HL-60/S4 treated with retinoic acid at 250 ng/mL for 4 days and 3 days (cell line): Measurements from ENCODE around the gene VAPA.

Experiments used
- in situ Hi-C: fragments of 300-500 bp; cut with MboI; formaldehyde crosslinking; loops from 2 replicates; pipeline ENCODE4 v1.7.0; 2022; ENCODE audit warnings: low sequenced_read_pairs

Gene VAPA

DNA sequence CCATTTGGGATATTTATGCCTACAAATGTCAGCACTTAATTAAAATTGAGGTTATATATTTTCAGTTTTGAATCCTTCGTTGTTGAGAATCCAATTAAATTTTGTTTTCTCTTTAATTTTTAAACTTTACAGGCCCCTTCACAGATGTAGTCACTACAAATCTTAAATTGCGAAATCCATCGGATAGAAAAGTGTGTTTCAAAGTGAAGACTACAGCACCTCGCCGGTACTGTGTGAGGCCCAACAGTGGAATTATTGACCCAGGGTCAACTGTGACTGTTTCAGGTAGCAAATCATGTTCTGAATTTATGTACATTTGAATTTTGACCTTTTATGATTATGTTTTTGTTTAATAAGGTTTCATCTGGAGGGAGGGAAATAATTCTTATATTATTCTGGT, 17.9 kb downstream of the VAPA start:
- in situ Hi-C loops, result loop anchor here (25.0 kb wide), 1 partner anchor 94 kb away; no protein-coding TSS in a partner anchor

DNA sequence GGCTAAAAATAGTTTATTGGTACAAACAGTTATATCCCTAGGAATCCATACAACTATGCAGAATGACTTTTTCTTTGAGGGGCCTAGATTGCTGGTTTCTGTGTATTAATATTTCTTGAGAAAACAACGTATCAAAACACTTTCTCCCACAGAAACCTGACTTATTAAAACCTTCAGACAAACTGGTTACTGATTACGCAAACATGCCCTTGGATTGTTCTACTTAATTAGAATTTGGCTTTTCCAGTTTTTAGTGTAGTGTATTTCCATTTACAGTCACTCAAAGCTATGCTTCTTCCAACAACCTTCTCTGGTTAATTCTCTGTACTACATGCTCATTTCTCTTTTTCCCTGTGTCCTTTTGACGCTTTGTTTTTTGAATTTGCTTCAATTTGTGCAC, 20.0 kb downstream of the VAPA start:
- in situ Hi-C loops, result loop anchor here (25.0 kb wide), 1 partner anchor 97 kb away; no protein-coding TSS in a partner anchor

DNA sequence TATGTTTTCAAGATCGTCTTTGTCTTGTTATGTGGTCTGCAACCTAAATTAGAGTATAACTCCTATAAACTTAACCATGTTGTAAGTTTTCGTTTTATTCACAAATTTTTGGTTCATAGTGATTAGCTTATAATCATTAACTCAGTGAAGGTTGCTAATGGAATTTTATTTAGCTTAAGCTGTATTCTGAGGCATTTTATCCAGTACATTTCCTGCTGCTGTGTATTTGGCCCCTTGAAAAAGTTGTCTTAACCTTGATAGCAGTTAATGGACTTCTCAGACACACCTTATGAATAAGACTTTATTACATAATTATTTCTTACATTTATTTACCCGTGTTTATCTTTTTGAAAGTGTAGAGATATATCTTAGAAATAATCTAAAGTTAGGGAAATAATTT, 20.5 kb downstream of the VAPA start:
- in situ Hi-C loops, result loop anchor here (25.0 kb wide), 1 partner anchor 97 kb away; no protein-coding TSS in a partner anchor

DNA sequence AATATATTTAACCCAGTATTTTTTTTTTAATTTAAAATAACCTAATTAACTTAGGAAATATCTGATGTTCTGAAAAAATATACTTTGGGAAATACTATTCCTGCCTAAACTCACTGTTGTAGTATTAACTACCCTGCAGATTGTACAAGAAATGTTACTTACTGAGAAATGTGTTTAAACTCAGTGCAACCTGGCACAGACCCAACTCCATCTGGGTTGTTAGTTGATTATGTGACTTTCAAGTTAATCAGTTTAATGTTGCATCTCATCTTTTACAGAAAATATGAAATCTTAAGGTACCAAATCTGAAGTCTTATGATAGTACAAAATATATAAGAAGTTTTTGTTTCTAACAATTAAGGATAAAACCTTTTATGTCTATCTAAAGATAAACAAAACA, 27.3 kb downstream of the VAPA start:
- in situ Hi-C loops, result loop anchor here (25.0 kb wide), 1 partner anchor 104 kb away; no protein-coding TSS in a partner anchor

DNA sequence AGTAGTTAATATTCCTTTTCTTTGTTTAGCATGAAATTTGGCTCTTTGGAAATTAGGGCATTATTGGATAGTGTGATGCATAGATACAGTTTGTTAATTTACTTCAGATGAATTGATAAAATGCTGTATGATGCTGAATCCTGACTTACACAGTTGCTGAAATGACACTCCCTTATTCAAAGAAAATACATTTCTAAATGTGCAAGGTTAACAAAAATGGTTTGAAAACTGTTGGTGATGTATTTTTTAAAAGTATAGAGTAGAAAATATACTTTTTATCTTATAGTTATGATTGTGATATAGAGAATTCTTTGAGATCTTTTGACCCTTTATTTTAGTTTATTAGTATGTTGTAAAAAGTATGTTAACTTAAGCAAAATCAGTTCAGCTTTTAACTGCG, 27.8 kb downstream of the VAPA start:
- in situ Hi-C loops, result loop anchor here (25.0 kb wide), 1 partner anchor 104 kb away; no protein-coding TSS in a partner anchor

DNA sequence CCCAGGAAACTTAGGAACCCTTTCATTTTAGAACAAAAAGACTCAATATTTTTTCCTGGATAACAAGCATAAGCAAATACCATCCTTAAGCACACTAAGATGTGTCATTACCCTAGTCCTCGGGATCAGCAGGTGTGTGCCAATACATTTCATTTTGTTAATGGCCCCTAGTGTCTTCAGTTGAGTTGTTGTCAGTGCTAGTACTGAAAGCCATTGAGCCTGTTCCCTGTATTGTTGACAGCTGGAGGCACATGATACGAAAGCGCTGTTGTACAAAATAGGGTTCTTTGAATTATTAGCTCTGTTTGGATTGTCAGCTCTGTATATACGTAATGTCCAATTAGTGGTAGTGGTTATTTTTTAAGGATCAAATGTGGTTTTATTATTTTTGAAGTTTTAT, 29.5 kb downstream of the VAPA start:
- in situ Hi-C loops, result loop anchor here (25.0 kb wide), 1 partner anchor 106 kb away; no protein-coding TSS in a partner anchor

DNA sequence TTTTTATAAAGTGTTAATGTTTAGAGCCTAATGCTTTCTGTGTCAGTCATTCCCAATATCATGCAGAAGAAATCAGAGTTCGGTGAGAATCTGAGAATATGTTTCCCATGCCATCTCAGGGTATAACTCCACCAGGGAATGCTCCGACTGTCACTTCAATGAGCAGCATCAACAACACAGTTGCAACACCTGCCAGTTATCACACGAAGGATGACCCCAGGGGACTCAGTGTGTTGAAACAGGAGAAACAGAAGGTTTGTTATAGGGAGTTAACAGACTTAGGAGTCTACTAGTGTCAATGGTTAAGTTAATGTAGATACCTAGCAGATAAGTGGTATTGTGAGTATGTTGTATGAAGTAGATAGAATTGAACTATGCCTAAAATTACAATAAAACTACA, 31.0 kb downstream of the VAPA start:
- in situ Hi-C loops, result loop anchor here (25.0 kb wide), 1 partner anchor 108 kb away; no protein-coding TSS in a partner anchor

DNA sequence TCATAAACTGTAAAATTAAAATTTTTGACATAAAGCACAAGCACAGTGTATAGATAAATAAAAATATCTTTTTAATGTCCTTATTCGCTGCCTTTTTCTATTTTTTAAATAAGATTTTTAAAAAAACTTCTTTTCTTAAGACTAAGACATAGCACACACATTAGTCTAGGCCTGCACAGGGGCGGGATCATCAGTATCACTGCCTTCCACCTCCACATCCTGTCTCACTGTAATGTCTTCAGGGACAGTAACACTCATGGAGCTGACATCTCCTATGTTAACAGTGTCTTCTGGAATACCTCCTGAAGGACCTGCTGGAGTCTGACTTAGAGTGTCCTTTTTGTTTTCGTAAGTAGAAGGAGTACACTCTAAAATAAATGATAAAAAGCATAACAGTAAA, 33.0 kb downstream of the VAPA start:
- in situ Hi-C loops, result loop anchor here (25.0 kb wide), 1 partner anchor 110 kb away; no protein-coding TSS in a partner anchor

DNA sequence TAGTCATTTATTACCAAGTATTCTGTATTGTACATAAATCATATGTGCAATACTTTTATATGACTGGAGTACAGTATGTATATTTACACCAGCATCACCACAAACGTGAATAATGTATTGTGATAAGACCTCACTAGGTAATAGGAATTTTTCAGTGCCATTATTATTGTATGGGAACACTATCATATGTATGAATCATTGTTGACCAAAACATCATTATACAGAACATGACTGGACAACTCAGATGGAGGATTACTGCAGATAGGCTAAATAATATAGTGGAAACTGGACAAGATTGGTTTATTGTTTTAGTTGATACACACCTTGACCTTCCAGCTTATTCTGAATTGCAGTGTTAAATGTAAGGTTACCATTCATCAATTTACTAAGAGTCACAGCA, 33.4 kb downstream of the VAPA start:
- in situ Hi-C loops, result loop anchor here (25.0 kb wide), 1 partner anchor 110 kb away; no protein-coding TSS in a partner anchor

DNA sequence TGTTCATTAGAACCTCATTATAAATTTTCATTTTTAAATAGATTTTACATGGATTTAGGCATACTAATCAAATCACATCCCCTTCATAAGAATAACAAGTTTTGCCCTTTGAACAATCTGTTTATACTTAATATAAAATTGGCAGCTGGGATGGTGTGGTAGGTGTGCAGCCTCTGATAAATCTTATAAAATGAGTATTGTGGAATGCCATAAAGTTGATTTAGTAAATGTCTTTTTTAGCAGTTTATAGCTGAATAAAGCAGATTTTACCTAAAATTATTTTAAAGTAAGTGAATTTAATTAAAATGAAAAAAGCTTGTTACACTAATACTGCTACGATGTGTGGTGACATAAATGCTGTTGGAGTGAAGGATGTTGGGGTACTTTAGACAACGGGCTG, 35.5 kb downstream of the VAPA start:
- in situ Hi-C loops, result loop anchor here (25.0 kb wide), 1 partner anchor 112 kb away; no protein-coding TSS in a partner anchor

DNA sequence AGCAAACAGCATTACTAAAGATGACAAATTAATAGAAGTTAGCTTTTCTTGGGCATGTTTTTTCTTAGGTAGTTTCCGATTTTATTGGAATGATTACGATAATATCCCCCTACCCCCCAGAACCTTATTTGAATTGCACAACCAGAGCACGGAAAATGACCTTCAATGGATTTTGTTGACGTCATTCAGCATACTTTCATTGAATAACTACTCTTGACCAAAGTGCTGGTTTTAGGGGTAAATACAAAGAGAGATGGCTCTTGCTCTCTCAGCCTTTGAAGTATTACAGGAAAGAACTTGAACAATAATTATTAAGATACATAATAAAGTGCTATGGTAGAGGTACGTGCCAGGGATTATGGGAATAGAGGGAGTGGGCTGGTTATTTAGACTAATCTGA, 36.0 kb downstream of the VAPA start:
- in situ Hi-C loops, result loop anchor here (25.0 kb wide), 1 partner anchor 113 kb away; no protein-coding TSS in a partner anchor

DNA sequence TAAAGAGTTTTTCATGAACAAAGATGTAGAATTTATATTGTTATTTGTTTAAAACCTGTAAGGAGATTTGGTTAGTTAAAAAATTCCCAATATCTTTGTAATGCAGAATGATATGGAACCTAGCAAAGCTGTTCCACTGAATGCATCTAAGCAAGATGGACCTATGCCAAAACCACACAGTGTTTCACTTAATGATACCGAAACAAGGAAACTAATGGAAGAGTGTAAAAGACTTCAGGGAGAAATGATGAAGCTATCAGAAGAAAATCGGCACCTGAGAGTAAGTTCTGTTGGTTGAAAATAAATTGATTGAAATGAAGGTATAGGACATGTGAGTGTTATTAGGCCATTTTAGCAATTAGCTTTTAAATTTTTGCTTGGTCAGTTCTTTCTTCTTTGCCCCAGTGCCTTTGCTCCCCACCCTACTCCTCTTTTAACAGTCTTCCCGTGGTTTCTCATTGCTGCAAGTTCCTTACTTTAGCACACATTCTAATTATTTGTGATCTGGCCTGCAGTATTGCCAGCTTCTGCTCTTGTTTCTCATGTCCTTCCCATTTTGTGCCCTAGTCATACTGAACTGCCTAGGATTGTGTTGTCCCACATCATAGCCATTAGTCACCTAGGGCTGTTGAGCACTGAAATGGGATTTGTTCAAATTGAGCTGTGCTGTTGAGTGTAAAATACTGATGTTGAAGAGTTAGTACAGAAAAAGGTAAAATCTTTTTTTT, 36.6 kb downstream of the VAPA start:
- in situ Hi-C loops, result no loop called here

DNA sequence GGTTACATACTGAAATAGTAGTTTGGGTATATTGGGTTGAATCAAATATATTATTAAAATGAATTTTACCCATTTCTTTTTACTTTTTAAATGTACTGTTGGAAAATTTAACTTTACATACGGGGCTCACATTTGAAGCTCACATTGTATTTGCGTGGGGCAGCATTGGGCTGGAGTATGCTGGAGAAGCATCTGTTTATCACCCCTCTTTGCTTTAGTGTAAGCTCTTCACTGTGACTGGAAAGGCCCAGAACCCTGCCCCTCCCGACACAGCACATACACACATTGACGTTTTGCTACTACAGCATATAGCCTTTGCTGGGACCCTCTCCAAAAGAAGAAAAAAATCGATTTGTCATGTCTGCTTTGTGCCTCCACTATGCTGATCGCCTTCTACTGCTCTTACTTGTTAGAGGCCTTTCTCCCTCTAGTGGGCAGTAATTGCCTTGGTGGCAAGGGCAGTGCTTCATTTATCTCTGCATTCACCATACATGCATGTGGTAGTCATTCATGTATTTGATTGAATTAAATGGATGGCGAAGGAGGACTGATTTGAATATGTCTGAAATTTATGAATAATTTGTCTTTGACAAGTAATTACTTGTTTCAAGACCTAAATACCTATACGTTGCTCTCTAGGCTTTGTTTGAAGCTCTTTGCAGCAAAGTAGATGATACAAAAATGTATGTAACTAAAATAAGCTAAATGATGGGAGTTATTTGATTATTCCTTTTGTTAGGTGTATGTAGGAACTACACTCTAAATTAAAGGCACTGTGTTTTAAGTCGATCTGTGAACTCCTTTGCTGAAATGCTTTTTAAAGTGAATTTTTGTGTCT, 37.4 kb downstream of the VAPA start:
- in situ Hi-C loops, result no loop called here

DNA sequence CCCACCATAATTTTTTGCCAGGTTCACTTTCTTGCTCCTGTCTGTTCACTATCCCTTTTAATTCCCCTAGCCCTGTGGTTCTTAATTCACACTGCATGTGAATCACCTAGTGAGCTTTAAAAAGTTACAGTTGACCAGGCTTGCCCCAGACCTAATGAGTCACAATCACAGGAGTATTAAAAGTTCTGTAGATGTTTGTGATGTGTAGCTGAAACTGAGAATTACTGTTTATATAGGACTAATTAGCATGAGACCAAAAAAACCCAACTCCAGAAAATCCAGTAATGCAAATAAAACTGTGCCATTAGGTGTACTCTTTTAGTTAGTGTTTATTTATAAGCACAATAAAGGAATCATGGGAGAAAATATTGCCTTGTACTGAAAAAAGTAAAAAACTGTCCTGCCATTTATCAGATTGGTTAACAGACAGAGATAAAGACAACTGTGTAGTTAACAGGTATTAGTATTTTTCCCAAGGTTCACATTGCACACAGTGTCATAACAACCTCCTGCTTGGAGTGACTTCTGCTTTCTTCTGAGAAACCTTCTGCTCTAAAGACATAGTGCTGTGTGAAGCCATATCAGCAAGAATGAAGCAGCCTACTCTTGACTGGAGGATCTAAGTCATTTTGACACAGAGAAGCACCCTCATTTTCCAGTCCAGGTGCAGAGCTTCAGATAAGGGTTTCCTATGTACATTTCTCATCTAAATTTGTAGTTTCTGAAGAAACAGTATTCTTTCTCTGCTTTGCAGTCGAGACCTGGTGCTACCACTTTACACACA, 39.0 kb downstream of the VAPA start:
- in situ Hi-C loops, result no loop called here

DNA sequence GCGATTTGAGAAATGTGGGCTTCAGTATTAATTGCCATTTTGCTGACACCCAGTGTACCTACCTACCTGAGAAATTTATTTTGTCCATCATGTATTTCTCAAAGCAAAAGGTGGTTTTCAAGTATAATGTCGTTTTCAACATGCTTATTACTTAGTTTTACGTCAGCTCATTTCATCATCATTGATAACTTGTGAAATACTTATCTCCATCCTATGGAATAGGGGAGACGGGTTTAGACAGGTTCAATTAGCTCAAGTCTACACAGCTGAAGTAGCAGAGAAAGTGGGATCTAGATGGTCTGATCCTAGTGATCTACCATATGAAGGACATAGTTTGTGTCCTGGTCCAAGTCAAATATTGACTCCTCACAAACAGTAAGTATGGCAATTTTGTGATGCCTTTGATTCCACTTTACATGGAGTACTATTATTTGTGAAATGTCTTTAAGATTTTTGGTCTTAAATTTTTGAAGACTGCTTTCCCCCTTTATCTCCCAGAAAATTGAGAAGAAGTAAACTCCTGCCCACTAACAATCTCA, 45.1 kb downstream of the VAPA start:
- in situ Hi-C loops, result no loop called here

DNA sequence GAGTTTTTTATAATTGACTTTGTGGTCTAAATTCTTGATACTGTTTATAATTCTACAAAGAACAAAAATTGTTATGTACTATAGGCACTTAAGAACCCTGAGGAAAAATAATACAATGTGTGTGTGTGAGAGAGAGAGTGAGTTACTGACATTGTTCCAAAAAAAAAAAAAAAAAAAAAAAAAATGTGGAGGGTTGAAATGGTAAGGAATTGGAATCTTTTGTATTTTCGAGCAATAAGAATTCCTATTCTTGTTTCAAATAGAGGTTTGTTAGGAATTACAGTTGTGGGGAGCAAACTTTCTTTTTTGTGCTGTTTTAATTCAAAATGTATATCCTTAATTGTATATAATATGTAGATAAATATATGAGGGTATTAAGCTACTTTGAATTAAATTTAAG, 45.7 kb downstream of the VAPA start:
- in situ Hi-C loops, result no loop called here

DNA sequence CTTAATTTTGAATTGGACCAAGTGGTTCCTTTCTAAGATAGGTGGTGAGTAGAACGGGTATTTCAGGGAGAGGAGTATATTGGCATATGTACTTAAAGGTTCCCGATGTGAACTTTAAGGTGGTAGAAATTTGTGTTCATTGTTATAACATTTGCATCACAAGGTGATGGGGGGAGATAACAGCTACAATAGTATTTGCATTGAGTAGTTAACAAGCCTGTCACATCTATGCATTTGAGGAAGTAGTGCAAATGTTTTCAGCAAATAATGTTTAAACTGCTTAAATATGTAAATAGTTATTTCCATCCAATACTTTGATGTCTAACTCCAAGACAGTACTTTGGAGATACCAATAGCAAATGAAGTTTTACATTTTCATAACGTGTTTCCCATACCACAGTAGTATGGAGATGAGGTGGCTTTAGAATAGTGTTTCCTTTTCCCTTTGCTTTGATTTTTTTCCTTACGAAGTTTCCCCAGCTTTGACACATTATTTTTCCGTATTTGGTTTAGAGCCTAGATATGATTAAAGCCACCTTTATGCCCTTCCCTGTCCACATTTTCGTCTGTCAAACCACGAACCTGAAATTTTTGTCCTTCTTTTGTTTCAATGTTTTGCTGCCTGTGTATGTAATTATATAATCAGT, 46.6 kb downstream of the VAPA start:
- in situ Hi-C loops, result no loop called here

DNA sequence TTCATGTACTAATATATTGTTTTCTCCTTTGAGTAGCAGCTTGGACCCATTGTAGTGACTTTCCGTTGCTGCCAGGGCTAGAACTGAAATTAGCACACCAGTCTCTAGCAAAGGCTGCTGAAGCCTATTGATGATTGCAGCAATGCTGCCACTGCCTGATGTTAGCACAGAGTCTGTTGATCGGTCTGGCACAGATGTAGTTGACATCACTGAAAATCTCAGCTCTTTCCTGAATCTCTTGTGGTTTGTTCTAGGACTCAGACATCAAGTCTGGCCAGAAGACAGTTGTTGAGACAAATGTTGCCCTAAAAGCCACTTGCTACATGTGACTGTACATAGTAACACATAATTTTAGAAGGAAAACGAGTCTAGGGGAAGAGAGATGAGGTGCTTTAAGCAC, 47.2 kb downstream of the VAPA start:
- in situ Hi-C loops, result no loop called here

DNA sequence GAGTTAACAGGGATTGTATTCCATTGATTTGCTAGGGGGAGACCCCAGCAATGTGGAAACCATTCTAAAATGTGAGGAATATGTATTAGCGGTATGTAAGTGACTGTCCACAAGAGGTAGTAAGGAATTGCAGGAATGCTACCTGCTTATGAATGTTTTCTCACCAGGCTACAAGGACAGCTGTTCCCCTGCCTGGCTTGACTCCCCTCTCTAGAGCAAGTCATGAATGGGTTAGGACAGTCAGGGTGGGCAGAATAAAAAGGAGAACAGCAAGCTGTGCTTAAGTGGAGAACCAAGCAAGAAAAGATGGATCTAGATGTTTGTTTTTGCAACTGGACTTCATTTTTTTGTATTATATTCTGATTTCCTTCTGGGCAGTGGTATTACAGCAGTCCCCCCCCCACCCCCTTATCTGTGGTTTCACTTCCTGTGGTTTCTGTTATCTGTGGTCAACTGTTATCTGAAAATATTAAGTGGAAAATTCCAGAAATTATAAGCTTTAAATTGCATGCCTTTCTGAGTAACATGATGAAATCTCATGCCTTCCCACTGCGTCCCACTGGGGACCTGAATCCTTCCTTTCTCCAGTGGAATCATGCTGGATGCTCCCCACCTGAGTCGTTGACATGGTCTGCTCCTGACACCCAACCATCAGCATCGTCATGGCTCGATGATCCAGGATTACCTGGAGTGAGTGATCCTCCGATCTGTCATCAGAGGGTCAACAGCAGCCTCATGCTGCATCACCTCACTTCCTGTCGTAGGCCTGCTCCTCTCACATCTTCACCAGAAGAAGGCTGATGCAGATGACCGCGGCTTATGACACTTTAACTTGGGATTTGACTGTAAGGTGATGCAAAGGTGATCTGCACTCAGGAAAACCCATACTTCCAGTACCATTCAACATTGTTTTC, 52.2 kb downstream of the VAPA start:
- in situ Hi-C loops, result no loop called here
